ENCODE results near the gene SDE2. TPM values are rescaled to one million over a fixed set of nuclear protein-coding genes. Genes with fewer than 3 reads are reported as not detected.

The SDE2 gene
- polyA plus RNA-seq (2012; ENCODE audit: insufficient read length, low read depth): 10.1 TPM

- TF ChIP-seq FOXP2 (optimal IDR thresholded peaks at IDR 0.05; ENCODE audit: borderline replicate concordance, extremely low read depth, extremely low read length, insufficient read depth): peak; percentile 93
- TF ChIP-seq TAF1 (IDR thresholded peaks at IDR 0.05; ENCODE audit: borderline replicate concordance, insufficient read depth, low read length): peak; percentile 93; the same call in 1 of the 2 replicates
- TF ChIP-seq POLR2AphosphoS5 (IDR thresholded peaks at IDR 0.05; ENCODE audit: low read depth, low read length): peak; percentile 98
- peak; percentile 97 for TF ChIP-seq SIN3A (IDR thresholded peaks at IDR 0.05; ENCODE audit: borderline replicate concordance, insufficient read depth, low read length)
- no peak for TF ChIP-seq REST (IDR thresholded peaks at IDR 0.05; ENCODE audit: insufficient read depth in 1 of 2, low read depth in 2 of 2, low read length in 2 of 2)
Observed at GRCh38 chr1:225999227-225999911, at the start of gene SDE2. Gene SDE2, minus strand, starts transcription at chr1:225999343. Its CDS starts 31 bp downstream, at chr1:225999312.

DNA sequence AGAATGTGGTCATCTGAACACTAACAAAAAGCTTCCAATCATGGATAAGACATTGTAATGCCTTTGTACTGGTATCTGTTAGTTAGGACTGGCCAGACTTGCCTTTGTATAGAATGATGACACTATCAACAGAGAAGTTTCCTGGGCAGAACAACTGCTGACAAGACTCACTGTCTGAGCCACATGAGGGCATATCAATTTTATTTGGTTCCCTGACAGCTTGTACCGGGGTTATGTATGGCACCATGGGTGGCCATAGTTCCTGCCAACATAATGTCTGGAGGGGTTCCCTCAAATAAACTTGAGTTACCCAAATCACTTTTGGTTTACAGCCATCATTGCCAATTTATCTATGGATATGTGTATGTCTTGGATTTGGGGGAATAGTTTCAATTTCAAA, 49.7 kb upstream of the SDE2 start:
- TF ChIP-seq REST (IDR thresholded peaks at IDR 0.05; ENCODE audit: insufficient read depth in 1 of 2, low read depth in 2 of 2, low read length in 2 of 2) (no peak), SIN3A (IDR thresholded peaks at IDR 0.05; ENCODE audit: borderline replicate concordance, insufficient read depth, low read length) (no peak)

- no peak for TF ChIP-seq FOXP2 (optimal IDR thresholded peaks at IDR 0.05; ENCODE audit: borderline replicate concordance, extremely low read depth, extremely low read length, insufficient read depth)
- no peak for TF ChIP-seq POLR2AphosphoS5 (IDR thresholded peaks at IDR 0.05; ENCODE audit: low read depth, low read length)
- TF ChIP-seq REST (IDR thresholded peaks at IDR 0.05; ENCODE audit: insufficient read depth in 1 of 2, low read depth in 2 of 2, low read length in 2 of 2): no peak
- TF ChIP-seq TAF1 (IDR thresholded peaks at IDR 0.05; ENCODE audit: borderline replicate concordance, insufficient read depth, low read length): no peak
- TF ChIP-seq SIN3A (IDR thresholded peaks at IDR 0.05; ENCODE audit: borderline replicate concordance, insufficient read depth, low read length): no peak
Observed at GRCh38 chr1:226047495-226047894, 48.4 kb upstream of the SDE2 start.

- no peak for TF ChIP-seq FOXP2 (optimal IDR thresholded peaks at IDR 0.05; ENCODE audit: borderline replicate concordance, extremely low read depth, extremely low read length, insufficient read depth)
- no peak for TF ChIP-seq POLR2AphosphoS5 (IDR thresholded peaks at IDR 0.05; ENCODE audit: low read depth, low read length)
- no peak for TF ChIP-seq TAF1 (IDR thresholded peaks at IDR 0.05; ENCODE audit: borderline replicate concordance, insufficient read depth, low read length)
- no peak for TF ChIP-seq SIN3A (IDR thresholded peaks at IDR 0.05; ENCODE audit: borderline replicate concordance, insufficient read depth, low read length)
- no peak for TF ChIP-seq REST (IDR thresholded peaks at IDR 0.05; ENCODE audit: insufficient read depth in 1 of 2, low read depth in 2 of 2, low read length in 2 of 2)
Observed at GRCh38 chr1:226046240-226046639, 47.1 kb upstream of the SDE2 start.
